ENCODE measurements around the gene AGBL5.

DNA sequence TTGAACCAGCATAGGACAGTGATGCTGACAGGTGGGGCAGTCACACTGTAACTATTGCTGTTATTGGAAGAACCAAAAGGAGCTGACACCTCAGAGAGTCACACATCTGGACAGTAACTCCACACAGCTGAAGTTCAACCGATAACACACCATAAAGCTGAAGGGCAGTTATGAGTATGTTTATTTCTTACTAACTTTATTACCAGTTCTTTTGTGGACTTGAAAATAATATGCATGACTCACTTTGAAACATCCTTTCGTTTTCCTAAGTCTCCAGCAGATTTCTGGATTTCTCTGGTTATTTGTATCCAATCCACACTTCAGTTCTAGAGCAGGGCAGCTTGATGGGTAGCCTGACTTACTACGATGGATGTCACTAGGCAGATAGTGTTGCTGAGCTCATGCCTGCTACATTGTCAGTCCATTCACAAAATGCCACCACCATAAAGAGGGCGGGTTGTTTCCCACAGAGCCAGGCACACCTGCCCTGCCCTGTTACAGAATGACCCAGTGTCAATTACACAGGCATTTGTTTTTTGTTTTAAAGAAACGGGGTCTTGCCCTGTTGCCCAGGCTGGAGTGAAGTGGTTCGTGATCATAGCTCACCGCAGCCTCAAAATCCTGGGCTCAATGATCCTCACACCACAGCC lies 8.4 kb upstream of the AGBL5 start:
- no peak for TF ChIP-seq EZH2 (IDR thresholded peaks at IDR 0.05; ENCODE audit: borderline replicate concordance, low read length)
- TF ChIP-seq, protein P1, sequence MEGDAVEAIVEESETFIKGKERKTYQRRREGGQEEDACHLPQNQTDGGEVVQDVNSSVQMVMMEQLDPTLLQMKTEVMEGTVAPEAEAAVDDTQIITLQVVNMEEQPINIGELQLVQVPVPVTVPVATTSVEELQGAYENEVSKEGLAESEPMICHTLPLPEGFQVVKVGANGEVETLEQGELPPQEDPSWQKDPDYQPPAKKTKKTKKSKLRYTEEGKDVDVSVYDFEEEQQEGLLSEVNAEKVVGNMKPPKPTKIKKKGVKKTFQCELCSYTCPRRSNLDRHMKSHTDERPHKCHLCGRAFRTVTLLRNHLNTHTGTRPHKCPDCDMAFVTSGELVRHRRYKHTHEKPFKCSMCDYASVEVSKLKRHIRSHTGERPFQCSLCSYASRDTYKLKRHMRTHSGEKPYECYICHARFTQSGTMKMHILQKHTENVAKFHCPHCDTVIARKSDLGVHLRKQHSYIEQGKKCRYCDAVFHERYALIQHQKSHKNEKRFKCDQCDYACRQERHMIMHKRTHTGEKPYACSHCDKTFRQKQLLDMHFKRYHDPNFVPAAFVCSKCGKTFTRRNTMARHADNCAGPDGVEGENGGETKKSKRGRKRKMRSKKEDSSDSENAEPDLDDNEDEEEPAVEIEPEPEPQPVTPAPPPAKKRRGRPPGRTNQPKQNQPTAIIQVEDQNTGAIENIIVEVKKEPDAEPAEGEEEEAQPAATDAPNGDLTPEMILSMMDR (IDR thresholded peaks at IDR 0.05; ENCODE audit: low read length) = no peak
